ENCODE results near the gene STPG2. TPM values are rescaled to one million over a fixed set of nuclear protein-coding genes. Genes with fewer than 3 reads are reported as not detected.

STPG2 gene
- total and polyA plus RNA-seq, 10 of the 15 experiments (the other 5 are each of a cell fraction or from before 2014, with no cell fraction given): 0.13 to 0.24 TPM; not detected in 8

- SMC1A ChIA-PET (ENCODE audit: uncharacterized antibody, unreplicated experiment): no interaction called here
- Histone ChIP-seq H3K36me3 (ENCODE audit: control insufficient read depth in 2 of 2, insufficient read depth in 2 of 2, low read length in 1 of 2) (no peaks in the 10 kb centered on the region), H3K4me3 (no peak overlapping the region), H3K4me2 (ENCODE audit: control insufficient read depth, insufficient read depth) (no peak overlapping the region), H2AFZ (ENCODE audit: control insufficient read depth, low read depth, low read length) (no peak overlapping the region), H3K9ac (ENCODE audit: control insufficient read depth, insufficient read depth, low read length) (no peak overlapping the region), H4K20me1 (ENCODE audit: control insufficient read depth, insufficient read depth) (no peaks in the 10 kb centered on the region), H3K27ac (ENCODE audit: control insufficient read depth, insufficient read depth) (no peak overlapping the region), H3K9me3 (replicated peaks; ENCODE audit: control insufficient read depth, insufficient read depth, low read length) (no peaks in the 10 kb centered on the region), H3K4me1 (ENCODE audit: control insufficient read depth, insufficient read depth, low read length) (no peaks in the 10 kb centered on the region), H3K27me3 (replicated peaks in 1 of 2; ENCODE audit: control insufficient read depth in 2 of 2, insufficient read depth in 2 of 2, low read length in 1 of 2) (no peaks in the 10 kb centered on the region), H3K79me2 (ENCODE audit: control insufficient read depth, insufficient read depth, low read length) (no peaks in the 10 kb centered on the region)
- TF ChIP-seq ESRRA (IDR thresholded peaks at IDR 0.05; ENCODE audit: low read length) (no peak), CEBPB (IDR thresholded peaks at IDR 0.05; ENCODE audit: borderline replicate concordance in 1 of 2, low read depth in 2 of 2, low read length in 2 of 2) (no peak), FOXK2 (IDR thresholded peaks at IDR 0.05) (no peak), ZNF274 (IDR thresholded peaks at IDR 0.05; ENCODE audit: insufficient read depth, insufficient read length) (no peak), MYC (IDR thresholded peaks at IDR 0.05; ENCODE audit: insufficient read depth, insufficient read length, insufficient replicate concordance, low read length, severe bottlenecking) (no peak), ATF2 (IDR thresholded peaks at IDR 0.05; ENCODE audit: low read length) (no peak), EGR1 (IDR thresholded peaks at IDR 0.05; ENCODE audit: borderline replicate concordance in 1 of 2, low read depth in 2 of 2, low read length in 2 of 2) (no peak), SMC3 (IDR thresholded peaks at IDR 0.05; ENCODE audit: borderline replicate concordance, low read length) (no peak), RAD21 (IDR thresholded peaks at IDR 0.05; ENCODE audit: insufficient read depth, low read depth, low read length) (no peak), POU2F2 (IDR thresholded peaks at IDR 0.05; ENCODE audit: borderline replicate concordance, low read depth, low read length) (no peak), RAD51 (IDR thresholded peaks at IDR 0.05) (no peak), SIX5 (IDR thresholded peaks at IDR 0.05; ENCODE audit: low read depth, low read length, severe bottlenecking) (no peak), TCF3 (IDR thresholded peaks at IDR 0.05; ENCODE audit: borderline replicate concordance, insufficient read depth, low read depth, low read length) (no peak), TARDBP (IDR thresholded peaks at IDR 0.05; ENCODE audit: borderline replicate concordance) (no peak)
- FAIRE-seq (no peak), DNase-seq (ENCODE audit: low read depth, low spot score) (no peak), ATAC-seq (no peak)
- no TSS peak for BruUV-seq (replicated peaks)
- RAD21 ChIA-PET (ENCODE audit: unreplicated experiment): no interaction called here
- intact Hi-C loops (cut with micrococcal nuclease; ENCODE audit: unreplicated experiment) (no loop called here), in situ Hi-C loops (cut with MboI) (no loop called here)
- 28% methylated on average over 6 of the region's 6 CpGs for WGBS (ENCODE audit: insufficient coverage, insufficient replicate concordance, low lambda C conversion rate, missing lambda C conversion rate)
- CTCF ChIA-PET: interaction anchor here (1.6 kb wide), 1 partner anchor 16 kb away, joined by 3 read pairs; no protein-coding TSS in a partner anchor
- POLR2A ChIA-PET: no interaction called here
Measured at GRCh38 chr4:97994765-97995465, 148.4 kb downstream of the STPG2 start.
